Naive thymus-derived CD8-positive, alpha-beta T cell (primary cell): ENCODE measurements around the gene LSP1. TPM values are rescaled to one million over a fixed set of nuclear protein-coding genes. Genes with fewer than 3 reads are reported as not detected.
A peak's percentile ranks its signal among the peaks of the same experiment; 100 is the strongest.

Source experiments
- ATAC-seq, 2 donors: fragments of 150-1000 bp; cut with Tn5 transposase in 1 of 2; sonication (Bioruptor Pico), chemical (Tn5 transposase) in 1 of 2; 1 replicate in 1 of 2; 2 replicates in 1 of 2; pipeline ENCODE4 v1.10.0; 2021; ENCODE audit warnings: mild to moderate bottlenecking in 2 of 2, moderate library complexity in 2 of 2
- POLR2A ChIA-PET: fragments of 350-600 bp; sonication (Branson Sonifier 250); formaldehyde crosslinking; loops from one replicate; lab custom pipeline; 2021; ENCODE audit warnings: antibody characterized with exemption; lab: Charles Lee
- DNase-seq, 10 donors: peaks; one replicate each; pipeline versions ENCODE4 v3.0.0 to v3.0.0-alpha.2; 2020 to 2022
- H3K27ac Mint-ChIP-seq, 10 donors: one replicate each; pipeline ENCODE4 v1.8.0; 2020 to 2022; ENCODE audit warnings: mild to moderate bottlenecking in 10 of 10, mixed read lengths in 10 of 10, moderate library complexity in 4 of 10, inconsistent platforms in 1 of 10
- H3K27me3 Mint-ChIP-seq, 5 donors: one replicate each; pipeline ENCODE4 v1.8.0; 2021 to 2022; ENCODE audit warnings: mixed read lengths in 5 of 5
- H3K36me3 Mint-ChIP-seq, 3 donors: one replicate each; pipeline ENCODE4 v1.8.0; 2020 to 2022; ENCODE audit warnings: mixed read lengths in 3 of 3, mild to moderate bottlenecking in 2 of 3, inconsistent platforms in 1 of 3
- H3K4me1 Mint-ChIP-seq, 4 donors: one replicate each; pipeline ENCODE4 v1.8.0; 2021 to 2022; ENCODE audit warnings: mixed read lengths in 4 of 4
- H3K4me3 Mint-ChIP-seq, 10 donors: one replicate each; pipeline ENCODE4 v1.8.0; 2020 to 2022; ENCODE audit warnings: mild to moderate bottlenecking in 10 of 10, mixed read lengths in 10 of 10, moderate library complexity in 6 of 10, inconsistent platforms in 1 of 10
- H3K9me3 Mint-ChIP-seq, 9 donors: one replicate each; pipeline ENCODE4 v1.8.0; 2020 to 2022; ENCODE audit warnings: mixed read lengths in 9 of 9, mild to moderate bottlenecking in 3 of 9, inconsistent platforms in 1 of 9, moderate library complexity in 1 of 9
- polyA plus RNA-seq, 3 donors: library from polyadenylated mRNA; unstranded; fragments of 300-500 nt; fragmentation: Illumina TruSeq; gene quantifications; one replicate each; pipeline ENCODE4 v1.2.3, GENCODE V29; 2021
- total RNA-seq, 8 experiments: library from RNA in 2 of 8; stranded (reverse) in 2 of 8; gene quantifications; one replicate each; pipeline ENCODE4 v1.2.3 and lab custom pipeline; 2021 to 2026

LSP1 gene
- total and polyA plus RNA-seq, 5 experiments from 2014 or later, result 287 to 438 (median 326) TPM

DNA sequence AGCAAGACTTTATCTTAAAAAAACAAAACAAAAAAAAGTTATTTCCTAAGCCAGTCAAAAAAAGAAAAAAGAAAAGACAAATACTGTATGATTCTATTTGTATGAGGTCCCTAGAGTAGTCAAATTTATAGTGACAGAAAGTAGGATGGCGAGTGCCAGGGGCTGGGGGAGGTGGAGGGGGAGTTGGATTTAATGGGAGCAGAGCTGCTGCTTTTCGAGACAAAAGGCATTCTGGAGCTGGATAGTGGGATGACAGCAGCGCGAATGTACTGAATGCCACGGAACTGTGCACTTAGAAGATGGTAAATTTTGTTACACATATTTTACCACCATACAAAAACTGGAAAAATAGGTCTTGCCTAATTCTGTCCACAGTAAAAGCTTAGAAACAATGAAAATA lies 35.9 kb upstream of the LSP1 start:
- Mint-ChIP-seq H3K9me3 (peaks cover 0 to 23% (median 11%) of the 10 kb centered on the region in 9 donors), H3K27ac (no peak overlapping the region), H3K4me3 (no peak overlapping the region), H3K4me1 (peaks cover 0 to 5% (median 0%) of the 10 kb centered on the region in 4 donors), H3K36me3 (peaks cover 0 to 12% (median 4%) of the 10 kb centered on the region in 3 donors), H3K27me3 (peaks cover 0 to 11% (median 5%) of the 10 kb centered on the region in 5 donors)
- ATAC-seq (no peak), DNase-seq (no peak)
- POLR2A ChIA-PET, result no interaction called here

- Mint-ChIP-seq H3K4me1 (peaks cover 0 to 5% (median 0%) of the 10 kb centered on the region in 4 donors), H3K4me3 (no peak overlapping the region), H3K9me3 (peaks cover 0 to 23% (median 11%) of the 10 kb centered on the region in 9 donors), H3K36me3 (peaks cover 0 to 12% (median 0%) of the 10 kb centered on the region in 3 donors), H3K27me3 (peaks cover 0 to 8% (median 5%) of the 10 kb centered on the region in 5 donors), H3K27ac (no peak overlapping the region)
- DNase-seq (no peak), ATAC-seq (no peak)
- POLR2A ChIA-PET, result no interaction called here
Observed at GRCh38 chr11:1817511-1817910, 35.4 kb upstream of the LSP1 start.

- POLR2A ChIA-PET, result interaction anchor here (0.5 kb wide), 1 partner anchor 11 kb away, joined by 3 read pairs; no protein-coding TSS in a partner anchor
- no peak overlapping the region for H3K27ac Mint-ChIP-seq
- H3K9me3 Mint-ChIP-seq, result peaks cover 0 to 23% (median 11%) of the 10 kb centered on the region in 9 donors
- H3K4me3 Mint-ChIP-seq, result no peak overlapping the region
- H3K4me1 Mint-ChIP-seq, result peaks cover 0 to 6% (median 0%) of the 10 kb centered on the region in 4 donors
- H3K27me3 Mint-ChIP-seq, result peaks cover 0 to 5% (median 0%) of the 10 kb centered on the region in 5 donors
- DNase-seq, result no peak
- ATAC-seq, result no peak
- peaks cover 0 to 12% (median 0%) of the 10 kb centered on the region in 3 donors for H3K36me3 Mint-ChIP-seq
Observed at GRCh38 chr11:1819074-1819473, 33.8 kb upstream of the LSP1 start.

DNA sequence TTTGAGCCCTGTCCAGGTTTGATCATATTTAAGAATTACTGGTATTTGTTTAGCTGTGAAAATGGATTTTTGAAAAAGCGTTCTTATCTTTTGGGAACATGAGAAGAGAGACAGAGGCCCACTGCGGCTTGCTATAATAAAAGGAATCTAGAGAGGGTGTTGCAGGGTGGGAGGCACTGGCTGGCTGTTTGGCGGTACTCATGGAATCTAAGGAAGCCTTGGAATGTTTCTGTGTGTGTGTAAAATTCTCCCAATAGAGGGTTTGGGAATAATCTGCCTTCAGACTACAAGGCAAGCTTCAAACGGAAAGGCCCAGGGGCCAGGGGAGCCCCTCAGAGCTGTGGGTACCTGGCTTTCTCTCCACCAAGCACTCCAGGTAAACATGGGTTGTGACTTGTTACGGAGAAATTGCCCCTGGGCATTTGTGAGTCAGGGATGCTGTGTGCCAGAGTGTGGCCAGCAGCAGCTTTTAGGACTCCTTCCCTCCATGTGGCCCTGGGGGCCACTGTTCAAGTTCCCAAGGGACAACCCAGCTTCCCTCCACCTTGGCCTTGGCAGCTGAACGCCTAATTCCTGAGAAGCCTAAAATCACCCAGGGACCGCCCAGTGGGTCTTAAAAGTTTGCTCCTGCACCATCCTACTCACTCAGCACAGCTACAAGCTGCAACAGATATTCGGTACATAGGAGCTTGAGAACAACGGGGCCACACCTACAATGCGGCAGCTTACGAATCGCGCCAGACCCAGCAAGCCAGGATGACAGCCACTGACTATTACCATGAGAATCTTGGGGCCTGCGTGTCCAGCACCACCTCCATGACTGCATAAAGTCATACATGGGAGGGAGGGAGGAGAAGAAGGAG lies 32.2 kb upstream of the LSP1 start:
- Mint-ChIP-seq H3K9me3 (peaks cover 0 to 23% (median 11%) of the 10 kb centered on the region in 9 donors), H3K4me3 (no peak overlapping the region), H3K4me1 (peaks cover 0 to 6% (median 0%) of the 10 kb centered on the region in 4 donors), H3K27ac (no peak overlapping the region), H3K27me3 (peaks cover 0 to 5% (median 0%) of the 10 kb centered on the region in 5 donors), H3K36me3 (peaks cover 0 to 12% (median 0%) of the 10 kb centered on the region in 3 donors)
- no peak for ATAC-seq
- POLR2A ChIA-PET, result no interaction called here
- DNase-seq, result no peak

- H3K27me3 Mint-ChIP-seq, result peaks cover 0 to 5% (median 0%) of the 10 kb centered on the region in 5 donors
- H3K4me1 Mint-ChIP-seq, result peaks cover 0 to 6% (median 0%) of the 10 kb centered on the region in 4 donors
- POLR2A ChIA-PET, result no interaction called here
- peaks cover 0 to 23% (median 11%) of the 10 kb centered on the region in 9 donors for H3K9me3 Mint-ChIP-seq
- H3K36me3 Mint-ChIP-seq, result peaks cover 0 to 12% (median 0%) of the 10 kb centered on the region in 3 donors
- H3K4me3 Mint-ChIP-seq, result peak overlapping the region in 1 of 10 donors; percentile 52
- no peak overlapping the region for H3K27ac Mint-ChIP-seq
- DNase-seq (no peak), ATAC-seq (no peak)
Observed at GRCh38 chr11:1821562-1821961, 31.3 kb upstream of the LSP1 start.

GRCh38 chr11:1822648-1823375 lies 30.1 kb upstream of the LSP1 start:
- H3K27ac Mint-ChIP-seq, result peak overlapping the region in 1 of 10 donors; percentile 53
- no peak overlapping the region for H3K4me3 Mint-ChIP-seq
- H3K27me3 Mint-ChIP-seq, result peaks cover 0 to 9% (median 5%) of the 10 kb centered on the region in 5 donors
- H3K36me3 Mint-ChIP-seq, result peaks cover 0 to 8% (median 0%) of the 10 kb centered on the region in 3 donors
- ATAC-seq (no peak), DNase-seq (no peak)
- peaks cover 0 to 6% (median 0%) of the 10 kb centered on the region in 4 donors for H3K4me1 Mint-ChIP-seq
- POLR2A ChIA-PET, result interaction anchor here (0.6 kb wide), 1 partner anchor 29 kb away, joined by 4 read pairs; no protein-coding TSS in a partner anchor
- peaks cover 0 to 18% (median 5%) of the 10 kb centered on the region in 9 donors for H3K9me3 Mint-ChIP-seq

GRCh38 chr11:1823376-1824220 lies 29.3 kb upstream of the LSP1 start:
- no peak overlapping the region for H3K27ac Mint-ChIP-seq
- H3K4me1 Mint-ChIP-seq, result peaks cover 0 to 6% (median 0%) of the 10 kb centered on the region in 4 donors
- H3K9me3 Mint-ChIP-seq, result peaks cover 0 to 18% (median 4%) of the 10 kb centered on the region in 9 donors
- peaks cover 0 to 9% (median 5%) of the 10 kb centered on the region in 5 donors for H3K27me3 Mint-ChIP-seq
- POLR2A ChIA-PET, result no interaction called here
- H3K36me3 Mint-ChIP-seq, result peaks cover 0 to 6% (median 0%) of the 10 kb centered on the region in 3 donors
- no peak overlapping the region for H3K4me3 Mint-ChIP-seq
- DNase-seq (no peak), ATAC-seq (no peak)

DNA sequence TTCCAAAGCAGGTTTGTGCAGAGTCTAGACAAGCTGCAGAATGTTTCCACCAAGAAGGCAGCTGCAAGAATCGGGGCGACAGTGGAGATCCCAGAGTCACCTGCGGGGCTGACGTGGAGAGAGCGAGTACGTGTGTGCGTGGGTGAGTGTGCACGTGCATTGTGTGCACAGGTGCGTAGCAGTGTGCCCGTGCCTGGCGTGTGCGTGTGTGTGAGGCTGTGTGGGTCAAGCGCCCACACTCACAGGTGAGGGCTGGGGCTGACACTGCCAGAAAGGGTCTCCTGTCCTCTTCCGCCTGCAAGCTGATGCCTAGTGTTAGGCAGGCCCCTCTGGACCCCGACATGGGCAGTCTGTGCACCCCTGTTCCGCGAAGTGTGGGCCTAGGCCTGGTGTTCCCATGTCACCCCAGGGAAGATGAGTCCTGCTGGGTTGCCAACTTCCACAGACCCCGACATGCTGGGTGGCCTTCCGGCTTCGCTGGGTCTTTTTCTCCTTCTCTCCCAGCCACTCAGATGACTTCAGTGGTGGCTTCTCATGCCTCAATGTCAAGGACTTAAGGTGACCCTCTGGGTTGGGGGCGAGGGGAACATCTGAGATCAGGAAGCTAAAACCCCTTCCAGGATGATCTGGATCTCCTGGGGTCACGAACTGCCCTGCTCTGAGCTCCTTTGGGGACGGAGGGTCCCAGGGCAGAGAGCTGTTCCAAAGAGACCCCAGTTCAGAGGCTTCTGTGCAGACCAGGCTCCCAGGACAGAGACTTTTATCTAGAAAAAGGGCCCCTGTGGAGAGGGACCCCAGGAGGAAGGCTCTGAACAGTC lies 28.5 kb upstream of the LSP1 start:
- Mint-ChIP-seq H3K4me1 (peaks cover 0 to 6% (median 0%) of the 10 kb centered on the region in 4 donors), H3K27me3 (peaks cover 0 to 16% (median 5%) of the 10 kb centered on the region in 5 donors), H3K36me3 (peaks cover 0 to 2% (median 0%) of the 10 kb centered on the region in 3 donors), H3K27ac (no peak overlapping the region), H3K4me3 (no peak overlapping the region), H3K9me3 (peaks cover 0 to 14% (median 2%) of the 10 kb centered on the region in 9 donors)
- ATAC-seq (no peak), DNase-seq (no peak)
- POLR2A ChIA-PET, result no interaction called here

GRCh38 chr11:1825039-1825740 lies 27.7 kb upstream of the LSP1 start:
- Mint-ChIP-seq H3K4me1 (peaks cover 0 to 6% (median 0%) of the 10 kb centered on the region in 4 donors), H3K27me3 (peaks cover 0 to 16% (median 3%) of the 10 kb centered on the region in 5 donors), H3K9me3 (peaks cover 0 to 8% (median 0%) of the 10 kb centered on the region in 9 donors), H3K4me3 (no peak overlapping the region), H3K27ac (no peak overlapping the region), H3K36me3 (no peaks in the 10 kb centered on the region)
- POLR2A ChIA-PET, result no interaction called here
- no peak for ATAC-seq
- DNase-seq, result no peak

- H3K4me3 Mint-ChIP-seq, result no peak overlapping the region
- POLR2A ChIA-PET, result no interaction called here
- no peak for DNase-seq
- peaks cover 0 to 6% (median 0%) of the 10 kb centered on the region in 4 donors for H3K4me1 Mint-ChIP-seq
- peaks cover 0 to 6% (median 0%) of the 10 kb centered on the region in 9 donors for H3K9me3 Mint-ChIP-seq
- H3K27ac Mint-ChIP-seq, result no peak overlapping the region
- H3K27me3 Mint-ChIP-seq, result peaks cover 0 to 16% (median 3%) of the 10 kb centered on the region in 5 donors
- no peak for ATAC-seq
- no peaks in the 10 kb centered on the region for H3K36me3 Mint-ChIP-seq
Observed at GRCh38 chr11:1825785-1826451, 27.0 kb upstream of the LSP1 start.
